UCSD-AML1 (cell line): ENCODE data around the gene TESMIN.

Experiments
- DNase-seq: peaks from one replicate; lab custom pipeline; 2025; ENCODE audit not compliant: unreplicated experiment; lab: John Stamatoyannopoulos, UW

Gene TESMIN

DNA sequence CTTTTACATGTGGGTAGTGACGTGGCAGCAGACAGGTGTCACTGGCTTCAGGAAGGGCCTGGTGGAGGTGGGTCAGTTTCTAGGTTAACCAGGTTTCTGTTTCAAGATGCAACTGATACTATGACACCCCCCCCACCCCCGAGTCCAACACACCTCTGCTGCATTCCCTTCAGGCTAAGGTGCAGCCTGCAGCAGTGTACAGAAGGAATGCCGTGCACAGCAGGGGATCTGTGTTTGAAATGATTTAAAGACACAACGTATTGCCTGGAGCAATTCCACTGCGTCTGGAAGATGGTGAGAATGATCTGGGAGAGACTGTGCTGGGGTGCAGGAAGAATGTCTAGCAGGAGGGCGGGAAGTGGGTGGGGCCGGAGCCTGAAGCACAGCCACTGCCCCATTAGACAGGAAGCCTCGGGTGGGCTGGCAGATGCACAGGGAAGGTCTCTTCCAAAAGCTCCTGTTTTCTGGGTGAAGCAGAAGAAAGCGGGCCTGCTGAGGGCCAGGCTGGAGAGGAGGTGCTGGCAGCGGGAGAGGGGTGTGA, 11.9 kb upstream of the TESMIN start:
- DNase-seq, result no peak

DNA sequence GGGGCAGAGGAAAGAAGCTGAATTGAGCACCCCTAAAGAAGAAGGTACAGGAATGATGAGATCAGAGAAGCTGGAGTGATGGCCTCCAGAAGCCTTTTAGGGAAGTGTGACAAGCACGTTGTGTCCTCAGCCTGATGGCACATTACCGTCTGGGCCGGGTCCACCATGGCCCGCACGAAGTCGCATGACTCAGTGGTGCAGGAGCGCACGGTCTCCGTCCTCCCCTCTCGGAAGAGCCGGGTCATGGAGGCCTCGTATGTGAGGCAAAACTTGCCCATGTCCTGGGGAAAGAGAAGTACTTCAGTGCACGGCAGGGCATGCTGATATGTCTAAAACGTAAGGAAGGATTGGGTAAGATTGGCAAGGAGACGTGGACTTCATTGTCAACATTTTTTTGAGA, 11.2 kb upstream of the TESMIN start:
- DNase-seq, result no peak

GRCh38 chr11:68761801-68762200, 10.5 kb upstream of the TESMIN start:
- no peak for DNase-seq

GRCh38 chr11:68759991-68760390, 8.7 kb upstream of the TESMIN start:
- DNase-seq, result no peak

DNA sequence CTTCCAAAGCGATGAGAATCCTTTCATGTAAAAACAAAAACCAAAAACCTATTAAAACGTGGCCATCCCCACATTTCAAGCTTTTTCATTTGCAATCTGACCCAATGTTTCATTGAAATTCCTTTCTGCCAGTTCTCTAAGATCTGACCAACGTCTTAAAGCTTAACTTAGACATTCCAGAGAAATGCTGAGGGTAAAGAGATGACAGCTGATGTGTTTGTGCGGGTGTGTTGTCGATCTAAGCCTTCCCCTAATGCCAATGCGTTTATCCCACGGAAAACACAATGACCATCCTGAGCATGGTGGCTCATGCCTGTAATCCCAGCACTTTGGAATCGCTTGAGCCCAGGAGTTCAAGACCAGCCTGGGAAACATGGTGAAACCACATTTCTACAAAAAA, 6.4 kb upstream of the TESMIN start:
- no peak for DNase-seq

DNA sequence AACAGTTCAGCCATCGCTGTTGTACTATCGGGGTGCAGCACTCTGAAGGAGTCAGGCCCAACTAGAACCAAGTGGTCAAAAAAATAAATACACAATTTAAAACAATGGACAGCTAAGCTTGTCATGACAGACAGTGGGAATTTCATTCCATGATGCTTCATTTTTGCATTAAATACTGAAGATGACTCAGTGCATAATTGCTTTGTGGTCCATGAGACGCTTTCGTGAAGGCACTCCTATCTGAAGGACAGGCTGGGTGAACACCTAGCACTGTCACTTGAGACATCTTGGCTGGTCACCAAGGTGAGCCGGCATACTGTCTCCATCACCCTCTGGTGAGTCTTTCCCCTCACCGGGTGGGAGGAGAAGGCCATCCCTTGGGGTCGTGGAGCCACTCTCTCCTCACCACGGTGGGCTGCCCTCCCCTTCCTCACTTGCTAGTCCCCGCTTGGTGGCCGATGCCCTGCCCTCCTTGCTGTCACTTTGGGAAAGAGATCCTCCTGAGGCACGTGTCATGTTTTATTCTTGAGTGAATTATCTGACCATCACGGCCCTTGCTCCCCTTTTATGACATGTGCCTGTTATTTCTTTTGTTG, 4.9 kb upstream of the TESMIN start:
- no peak for DNase-seq

DNA sequence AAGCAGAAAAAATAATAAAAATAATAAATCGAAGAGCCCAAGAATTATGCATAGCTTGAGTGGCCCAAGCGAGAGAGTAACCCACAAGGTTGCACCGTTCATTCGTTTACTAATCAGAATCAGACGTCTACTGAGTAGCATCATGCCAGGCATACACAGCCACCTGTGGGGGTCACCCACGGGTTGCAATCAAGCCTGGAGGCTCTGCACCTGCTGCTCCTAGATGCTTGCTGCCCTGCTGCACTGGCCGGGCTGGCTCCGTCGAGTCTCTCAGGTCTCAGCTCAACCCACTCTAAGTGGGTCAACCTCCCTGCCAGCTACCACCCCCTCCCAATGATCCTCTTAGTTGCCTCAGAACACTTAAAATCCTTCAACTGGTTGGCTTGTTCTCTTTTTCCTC, 2.0 kb upstream of the TESMIN start:
- DNase-seq, result no peak

- DNase-seq, result no peak
These were observed 355 bp downstream of the TESMIN start for GRCh38 chr11:68751004-68751325.

GRCh38 chr11:68750195-68751003, 921 bp downstream of the TESMIN start:
- no peak for DNase-seq

- no peak for DNase-seq
These were observed 1.8 kb downstream of the TESMIN start for GRCh38 chr11:68749229-68750123.

- DNase-seq, result no peak
These were observed 3.3 kb downstream of the TESMIN start for GRCh38 chr11:68748061-68748460.

GRCh38 chr11:68743539-68743938, 7.8 kb downstream of the TESMIN start:
- no peak for DNase-seq

- no peak for DNase-seq
These were observed 9.9 kb downstream of the TESMIN start for GRCh38 chr11:68741463-68741862.

DNA sequence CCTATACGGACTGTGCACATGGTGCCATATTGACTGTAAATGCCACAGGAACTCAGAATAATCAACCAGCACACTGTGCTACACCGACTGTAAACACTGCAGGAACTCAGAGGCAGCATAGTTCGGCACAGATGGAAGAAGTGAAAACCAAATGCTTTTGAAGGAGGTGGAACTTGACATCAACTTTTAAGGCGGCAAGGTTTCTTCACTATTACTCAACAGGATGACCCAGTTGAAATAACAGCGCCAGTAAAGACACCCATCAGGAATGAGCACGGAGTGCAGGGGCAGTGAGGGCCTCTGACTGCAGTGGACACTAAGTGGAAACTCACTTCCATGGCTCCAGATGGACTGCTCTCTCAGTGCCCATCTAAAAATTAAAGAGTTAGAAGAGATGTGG, 15.7 kb downstream of the TESMIN start:
- DNase-seq, result no peak

DNA sequence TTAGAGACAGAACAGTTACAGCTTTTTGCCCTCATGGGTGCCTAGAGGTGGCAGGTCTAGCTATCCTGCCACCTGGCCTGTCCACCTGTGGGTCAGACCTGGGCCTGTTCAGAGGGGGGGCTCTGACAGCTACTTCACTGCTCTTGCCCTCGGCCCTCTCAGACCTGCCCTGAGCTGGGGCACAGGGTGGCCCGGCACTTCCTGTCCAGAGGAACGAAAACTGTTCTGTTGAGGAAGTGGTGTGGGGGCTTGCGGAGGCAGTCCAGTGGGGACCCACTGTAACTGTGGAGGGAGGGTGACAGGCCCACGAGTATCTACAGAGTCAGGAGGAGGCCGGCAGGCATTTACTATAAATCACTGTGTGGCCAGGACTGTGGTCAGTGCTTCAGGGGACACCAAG, 16.2 kb downstream of the TESMIN start:
- no peak for DNase-seq

DNA sequence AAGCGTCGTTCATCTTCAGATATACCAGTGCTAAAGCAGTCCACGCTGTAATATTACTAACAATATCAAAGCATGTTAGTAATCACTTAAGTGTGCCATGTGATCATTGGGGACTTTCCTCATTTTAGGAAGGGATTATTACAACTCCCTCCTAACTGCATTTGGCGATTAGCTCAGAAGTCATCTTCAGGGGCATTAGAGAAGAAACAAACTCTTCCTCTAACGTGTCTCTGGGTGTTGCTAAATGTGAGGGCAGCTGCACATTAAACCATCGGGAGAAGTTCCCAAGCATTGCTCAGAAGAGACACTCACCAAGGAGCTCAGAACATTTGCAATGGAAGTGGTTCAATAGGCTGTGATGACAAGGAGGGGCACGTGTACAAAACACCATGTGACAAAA, 17.2 kb downstream of the TESMIN start:
- no peak for DNase-seq

DNA sequence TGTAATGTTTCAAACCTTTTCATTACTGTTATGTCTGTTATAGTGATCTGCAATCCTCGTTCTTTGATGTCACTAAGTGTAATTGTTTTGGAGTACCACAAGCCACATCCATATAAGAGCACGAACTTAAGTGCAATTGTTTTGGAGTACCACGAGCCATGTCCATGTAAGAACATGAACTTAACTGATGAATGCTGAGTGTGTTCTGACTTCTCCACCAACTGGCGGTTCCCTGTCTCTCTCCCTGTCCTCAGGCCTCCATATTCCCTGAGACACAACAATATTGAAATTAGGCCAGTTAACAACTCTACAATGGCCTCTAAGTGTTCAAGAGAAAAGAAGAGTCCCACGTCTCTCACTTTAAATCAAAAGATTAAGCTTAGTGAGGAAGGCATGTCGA, 23.5 kb downstream of the TESMIN start:
- no peak for DNase-seq

GRCh38 chr11:68724293-68724692, 27.0 kb downstream of the TESMIN start:
- peak; percentile 35 for DNase-seq

DNA sequence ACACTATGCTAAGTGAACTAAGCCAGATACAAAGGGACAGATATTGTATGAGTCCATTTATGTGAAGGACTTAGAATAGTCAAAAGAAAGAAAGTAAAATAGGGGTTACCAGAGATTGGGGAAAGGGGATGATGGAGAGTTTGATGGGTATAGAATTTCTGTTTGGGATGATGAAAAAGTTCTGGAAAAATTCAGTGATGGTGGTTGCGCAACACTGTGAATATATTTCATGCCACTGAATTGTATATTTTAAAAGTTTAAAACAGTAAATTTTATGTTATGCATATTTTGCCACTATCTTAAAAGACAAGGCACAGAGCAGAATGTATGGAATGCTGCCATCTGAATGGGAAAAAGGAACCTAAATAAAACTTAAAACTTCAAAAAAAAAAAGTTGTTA, 29.2 kb downstream of the TESMIN start:
- DNase-seq, result no peak

GRCh38 chr11:68721075-68721474, 30.2 kb downstream of the TESMIN start:
- DNase-seq, result no peak

GRCh38 chr11:68715456-68716122, 35.7 kb downstream of the TESMIN start:
- DNase-seq, result no peak
